Measurements from ENCODE around the gene RBM22. TPM values are rescaled to one million over a fixed set of nuclear protein-coding genes. Genes with fewer than 3 reads are reported as not detected.
A peak's percentile ranks its signal among the peaks of the same experiment; 100 is the strongest.
"Not testable (repeated sequence)": the region's sequence is repeated elsewhere in the genome, so short reads cannot be mapped to it uniquely, and the experiment has no call there.

RBM22 gene
- 10 to 100 TPM; 30.0 to 34.1 (median 31.8) TPM for total RNA-seq
- polyA plus RNA-seq: 10 to 100 TPM; 24.6 to 27.8 (median 25.9) TPM

DNA sequence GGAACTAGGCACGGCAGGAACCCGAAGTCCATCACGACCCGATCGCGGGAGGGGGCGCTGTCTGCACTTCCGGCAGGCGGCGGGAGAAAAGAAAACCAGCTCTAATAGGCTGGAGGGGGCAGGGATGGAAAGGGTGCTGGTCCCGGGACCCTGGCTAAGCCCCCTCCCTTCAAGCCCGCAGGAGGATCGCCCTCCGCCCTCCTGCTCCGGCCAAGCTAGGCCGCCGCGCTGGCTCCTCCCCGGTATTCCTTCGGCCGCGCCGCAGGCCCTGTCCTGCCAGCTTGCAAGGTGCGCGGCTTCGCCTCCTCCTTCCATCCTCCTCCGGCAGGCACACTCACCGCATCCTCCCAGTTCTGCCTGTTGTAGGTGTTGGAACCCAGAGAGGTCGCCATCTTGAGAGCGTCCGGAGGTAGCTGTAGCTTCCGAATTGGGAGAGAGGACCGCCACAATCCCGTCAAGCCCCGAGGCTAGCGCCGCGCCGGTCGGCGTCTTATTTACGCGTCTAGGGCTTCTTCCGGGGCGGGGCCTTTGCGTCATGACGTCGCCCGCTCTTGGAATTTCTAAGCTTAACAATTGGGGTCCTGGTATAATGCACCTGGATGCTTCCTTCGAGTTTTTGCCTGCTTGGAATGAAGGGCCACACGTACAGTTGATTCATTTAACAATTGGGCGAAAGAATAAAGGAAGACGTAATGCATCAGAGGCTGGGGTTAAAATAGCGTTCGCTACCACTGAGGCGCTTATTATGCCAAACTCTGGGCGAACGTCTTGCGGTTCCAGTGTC, at the start of gene RBM22:
Gene RBM22, minus strand, starts transcription at position 469 of the 784 bp plus-strand sequence. Its CDS starts 77 bp downstream, at position 392.
- Histone ChIP-seq H3K36me3 (peaks cover 25 to 36% (median 27%) of the 10 kb centered on the region in 4 donors), H3K9me3 (no peaks in the 10 kb centered on the region), H3K4me1 (peaks cover 0 to 22% (median 16%) of the 10 kb centered on the region in 4 donors), H3K4me3 (peak within 1 kb of the TSS; percentile 75 to 96 (median 92)), H3K27ac (peak within 1 kb of the TSS; percentile 94 to 98 (median 96)), H3K27me3 (no peaks in the 10 kb centered on the region)
- TF ChIP-seq EP300 (IDR thresholded peaks at IDR 0.05) (peak in 1 of 4 donors; percentile 18), POLR2AphosphoS5 (IDR thresholded peaks at IDR 0.05) (peak; percentile 86 to 93 (median 91)), POLR2A (IDR thresholded peaks at IDR 0.05) (peak; percentile 56 to 60)
- TF ChIP-seq, protein P1, sequence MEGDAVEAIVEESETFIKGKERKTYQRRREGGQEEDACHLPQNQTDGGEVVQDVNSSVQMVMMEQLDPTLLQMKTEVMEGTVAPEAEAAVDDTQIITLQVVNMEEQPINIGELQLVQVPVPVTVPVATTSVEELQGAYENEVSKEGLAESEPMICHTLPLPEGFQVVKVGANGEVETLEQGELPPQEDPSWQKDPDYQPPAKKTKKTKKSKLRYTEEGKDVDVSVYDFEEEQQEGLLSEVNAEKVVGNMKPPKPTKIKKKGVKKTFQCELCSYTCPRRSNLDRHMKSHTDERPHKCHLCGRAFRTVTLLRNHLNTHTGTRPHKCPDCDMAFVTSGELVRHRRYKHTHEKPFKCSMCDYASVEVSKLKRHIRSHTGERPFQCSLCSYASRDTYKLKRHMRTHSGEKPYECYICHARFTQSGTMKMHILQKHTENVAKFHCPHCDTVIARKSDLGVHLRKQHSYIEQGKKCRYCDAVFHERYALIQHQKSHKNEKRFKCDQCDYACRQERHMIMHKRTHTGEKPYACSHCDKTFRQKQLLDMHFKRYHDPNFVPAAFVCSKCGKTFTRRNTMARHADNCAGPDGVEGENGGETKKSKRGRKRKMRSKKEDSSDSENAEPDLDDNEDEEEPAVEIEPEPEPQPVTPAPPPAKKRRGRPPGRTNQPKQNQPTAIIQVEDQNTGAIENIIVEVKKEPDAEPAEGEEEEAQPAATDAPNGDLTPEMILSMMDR (IDR thresholded peaks at IDR 0.05): peak; percentile 52 to 73 (median 63)
- 0 to 1% methylated on average over 59 of the region's 59 CpGs for WGBS, 2 donors
- peak; percentile 96 for DNase-seq
- intact Hi-C loops (cut with DNase I): loop anchor here (2.0 to 5.0 kb wide), 4 partner anchors 43 to 146 kb away; partner anchors contain the start of genes DCTN4, IRGM and SMIM3

DNA sequence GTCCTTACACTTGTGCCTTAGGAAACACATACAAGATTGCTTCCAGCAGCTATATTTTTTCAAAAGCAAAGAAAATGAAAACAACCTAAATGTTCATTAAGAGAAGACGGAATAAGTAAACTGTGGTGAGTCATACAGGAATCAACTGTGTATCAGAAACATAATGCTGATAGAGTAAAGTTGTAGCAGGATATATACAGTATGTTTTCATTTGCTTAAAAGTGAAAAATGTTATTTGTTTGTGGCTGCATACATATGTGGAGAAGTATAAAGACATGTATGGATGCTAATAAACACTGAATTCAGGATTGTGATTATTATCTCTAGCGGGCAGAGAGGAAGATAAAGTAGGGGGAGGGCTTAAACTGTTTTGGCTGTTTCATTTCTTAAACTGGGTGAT, 49.6 kb upstream of the RBM22 start:
- intact Hi-C loops (cut with DNase I): no loop called here
- WGBS, 2 donors: 75 to 77% methylated on average over 2 of the region's 2 CpGs
- TF ChIP-seq POLR2A (IDR thresholded peaks at IDR 0.05) (no peak), POLR2AphosphoS5 (IDR thresholded peaks at IDR 0.05) (no peak), EP300 (IDR thresholded peaks at IDR 0.05) (no peak)
- TF ChIP-seq, protein P1 (IDR thresholded peaks at IDR 0.05): no peak
- Histone ChIP-seq H3K36me3 (peaks cover 16 to 59% (median 21%) of the 10 kb centered on the region in 4 donors), H3K27me3 (no peaks in the 10 kb centered on the region), H3K4me3 (no peak overlapping the region), H3K27ac (no peak overlapping the region), H3K4me1 (peaks cover 0 to 22% (median 14%) of the 10 kb centered on the region in 4 donors), H3K9me3 (no peaks in the 10 kb centered on the region)
- no peak for DNase-seq

DNA sequence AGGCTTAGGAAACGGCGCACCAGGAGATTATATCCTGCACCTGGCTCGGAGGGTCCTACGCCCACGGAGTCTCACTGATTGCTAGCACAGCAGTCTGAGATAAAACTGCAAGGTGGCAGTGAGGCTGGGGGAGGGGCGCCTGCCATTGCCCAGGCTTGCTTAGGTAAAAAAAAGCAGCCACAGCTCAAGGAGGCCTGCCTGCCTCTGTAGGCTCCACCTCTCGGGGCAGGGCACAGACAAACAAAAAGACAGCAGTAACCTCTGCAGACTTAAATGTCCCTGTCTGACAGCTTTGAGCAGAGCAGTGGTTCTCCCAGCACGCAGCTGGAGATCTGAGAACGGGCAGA, 42.3 kb upstream of the RBM22 start:
- H3K36me3 ChIP-seq: peaks cover 0 to 23% (median 0%) of the 10 kb centered on the region in 4 donors
- H3K27me3 ChIP-seq; H3K4me3 ChIP-seq; H3K9me3 ChIP-seq; H3K4me1 ChIP-seq; intact Hi-C loops (cut with DNase I); DNase-seq; H3K27ac ChIP-seq: not testable (repeated sequence)
- WGBS, 2 donors: 96% methylated on average over 9 of the region's 9 CpGs

DNA sequence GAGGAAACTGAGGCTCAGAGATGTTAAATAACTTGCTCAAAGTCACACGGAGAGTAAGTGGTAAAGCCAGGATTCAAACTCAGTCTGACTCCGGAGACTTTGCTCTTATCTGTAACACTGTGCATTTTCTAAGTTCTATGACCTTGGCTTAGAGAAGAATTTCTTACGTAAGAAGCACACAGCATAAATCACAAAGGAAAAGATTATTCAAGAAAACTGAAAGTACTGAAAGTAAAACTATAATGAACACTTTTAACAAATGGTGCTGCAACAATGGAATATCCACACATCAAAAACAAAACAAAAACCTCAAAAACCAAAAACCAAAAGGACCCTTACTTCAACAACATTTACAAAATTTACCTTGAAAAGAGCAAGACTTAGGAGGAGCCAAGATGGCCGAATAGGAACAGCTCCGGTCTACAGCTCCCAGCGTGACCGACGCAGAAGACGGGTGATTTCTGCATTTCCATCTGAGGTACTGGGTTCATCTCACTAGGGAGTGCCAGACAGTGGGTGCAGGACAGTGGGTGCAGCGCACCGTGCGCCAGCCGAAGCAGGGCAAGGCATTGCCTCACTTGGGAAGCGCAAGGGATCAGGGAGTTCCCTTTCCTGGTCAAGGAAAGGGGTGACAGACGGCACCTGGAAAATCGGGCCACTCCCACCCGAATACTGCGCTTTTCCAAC, 41.7 kb upstream of the RBM22 start:
- H3K9me3 ChIP-seq; H3K27ac ChIP-seq; H3K4me1 ChIP-seq; H3K27me3 ChIP-seq; intact Hi-C loops (cut with DNase I); DNase-seq; H3K4me3 ChIP-seq: not testable (repeated sequence)
- WGBS, 2 donors: 92 to 93% methylated on average over 18 of the region's 18 CpGs
- peaks cover 0 to 23% (median 0%) of the 10 kb centered on the region in 4 donors for H3K36me3 ChIP-seq

DNA sequence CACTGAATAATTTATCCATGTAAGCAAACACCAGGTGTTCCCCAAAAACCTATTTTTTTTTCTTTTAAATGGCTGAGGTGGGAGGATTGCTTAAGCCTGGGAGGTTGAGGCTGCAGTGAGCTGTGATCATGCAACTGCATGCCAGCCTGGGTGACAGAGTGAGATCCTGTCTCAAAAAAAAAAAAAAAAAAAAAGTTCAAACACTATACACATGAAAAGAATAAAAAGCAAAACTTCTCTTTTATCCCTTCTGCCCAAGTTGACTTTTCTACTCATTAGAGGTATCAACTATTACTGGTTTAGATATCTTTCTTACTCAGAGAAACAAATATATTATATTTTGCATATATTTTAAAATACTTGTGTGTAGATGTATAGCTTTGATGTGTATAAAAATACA, 40.1 kb upstream of the RBM22 start:
- Histone ChIP-seq H3K27ac (no peak overlapping the region), H3K4me1 (peaks cover 0 to 7% (median 6%) of the 10 kb centered on the region in 4 donors), H3K9me3 (no peaks in the 10 kb centered on the region), H3K4me3 (no peak overlapping the region), H3K36me3 (peaks cover 0 to 23% (median 0%) of the 10 kb centered on the region in 4 donors), H3K27me3 (no peaks in the 10 kb centered on the region)
- TF ChIP-seq, protein P1 (IDR thresholded peaks at IDR 0.05): no peak
- DNase-seq: no peak
- intact Hi-C loops (cut with DNase I): no loop called here
